Liver (tissue), 3 donors: ENCODE results near the gene EML2.

Source experiments
- CTCF ChIP-seq: fragments of 150-350 bp; IDR thresholded peaks from 2 replicates; pipeline ENCODE4 v1.5.1; 2017; ENCODE audit warnings: improper control_type of control experiment, low read depth, low read length; ENCODE audit not compliant: missing input control
- GABPA ChIP-seq, 2 donors: IDR thresholded peaks in 1 of 2; conservative IDR thresholded peaks in 1 of 2; 2 replicates each; pipeline ENCODE4 v1.6.1; 2016; ENCODE audit warnings: antibody characterized with exemption in 2 of 2, mild to moderate bottlenecking in 1 of 2, moderate library complexity in 1 of 2
- JUND ChIP-seq, 2 donors: IDR thresholded peaks; 2 replicates each; pipeline ENCODE4 v1.6.1; 2016; ENCODE audit warnings: antibody characterized with exemption in 2 of 2
- NR2F2 ChIP-seq: IDR thresholded peaks from 2 replicates; pipeline ENCODE4 v1.6.1; 2016; ENCODE audit warnings: antibody characterized with exemption
- RAD21 ChIP-seq, 2 donors: IDR thresholded peaks; 2 replicates each; pipeline ENCODE4 v1.6.1; 2016; ENCODE audit warnings: antibody characterized with exemption in 2 of 2, mild to moderate bottlenecking in 2 of 2
- REST ChIP-seq: IDR thresholded peaks from 2 replicates; pipeline ENCODE4 v1.6.1; 2016; ENCODE audit warnings: antibody characterized with exemption, mild to moderate bottlenecking
- RXRA ChIP-seq, 2 donors: IDR thresholded peaks; 2 replicates each; pipeline ENCODE4 v1.6.1; 2017 to 2018; ENCODE audit warnings: antibody characterized with exemption in 2 of 2, mild to moderate bottlenecking in 1 of 2
- SP1 ChIP-seq: IDR thresholded peaks from 2 replicates; pipeline ENCODE4 v1.6.1; 2018; ENCODE audit warnings: antibody characterized with exemption, mild to moderate bottlenecking
- TAF1 ChIP-seq: conservative IDR thresholded peaks from 2 replicates; pipeline ENCODE4 v1.6.1; 2016; ENCODE audit warnings: antibody characterized with exemption, mild to moderate bottlenecking
- YY1 ChIP-seq: IDR thresholded peaks from 2 replicates; pipeline ENCODE4 v1.6.1; 2016; ENCODE audit warnings: antibody characterized with exemption, mild to moderate bottlenecking
- ZBTB33 ChIP-seq: IDR thresholded peaks from 2 replicates; pipeline ENCODE4 v1.6.1; 2016; ENCODE audit warnings: antibody characterized with exemption
- TF ChIP-seq, protein P1 (sequence below): IDR thresholded peaks from 2 replicates; pipeline ENCODE4 v1.6.1; 2016; ENCODE audit warnings: antibody characterized with exemption
- TF ChIP-seq, protein P2 (sequence below): IDR thresholded peaks from 2 replicates; pipeline ENCODE4 v1.6.1; 2016; ENCODE audit warnings: antibody characterized with exemption
- donor health status: healthy.
- donor health status: healthy.

GRCh38 chr19:45560686-45561085, 78.5 kb downstream of the EML2 start:
- TF ChIP-seq CTCF (no peak), REST (no peak), RXRA (IDR thresholded peaks at IDR 0.05) (no peak), SP1 (no peak), RAD21 (IDR thresholded peaks at IDR 0.05) (no peak), NR2F2 (no peak), JUND (IDR thresholded peaks at IDR 0.05) (no peak), TAF1 (no peak), YY1 (no peak), ZBTB33 (no peak), GABPA (IDR thresholded peaks at IDR 0.05 in 1 of 2, conservative IDR thresholded peaks at IDR 0.05 in 1 of 2) (no peak)
- TF ChIP-seq, protein P1, sequence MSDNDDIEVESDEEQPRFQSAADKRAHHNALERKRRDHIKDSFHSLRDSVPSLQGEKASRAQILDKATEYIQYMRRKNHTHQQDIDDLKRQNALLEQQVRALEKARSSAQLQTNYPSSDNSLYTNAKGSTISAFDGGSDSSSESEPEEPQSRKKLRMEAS: no peak
- TF ChIP-seq, protein P2, sequence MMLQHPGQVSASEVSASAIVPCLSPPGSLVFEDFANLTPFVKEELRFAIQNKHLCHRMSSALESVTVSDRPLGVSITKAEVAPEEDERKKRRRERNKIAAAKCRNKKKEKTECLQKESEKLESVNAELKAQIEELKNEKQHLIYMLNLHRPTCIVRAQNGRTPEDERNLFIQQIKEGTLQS: no peak
